Body of pancreas (tissue), 4 donors: Measurements from ENCODE around the gene WASL. TPM values are rescaled to one million over a fixed set of nuclear protein-coding genes. Genes with fewer than 3 reads are reported as not detected.
"Not testable (repeated sequence)": the region's sequence is repeated elsewhere in the genome, so short reads cannot be mapped to it uniquely, and the experiment has no call there.

ENCODE experiments used
- ATAC-seq: fragments of 150-250 bp; one replicate; pipeline ENCODE4 v1.9.1; 2016
- DNase-seq, 4 donors: peaks; one replicate each; pipeline ENCODE4 v3.0.0-alpha.2; 2019
- H3K27ac ChIP-seq, 4 donors: fragments of 200-600 bp; sonication (generic); 1 replicate in 3 of 4; 2 replicates in 1 of 4; pipeline versions ENCODE4 v1.5.1 to v1.6.1; 2016 to 2019; ENCODE audit warnings: mild to moderate bottlenecking in 1 of 4, mixed read lengths in 1 of 4, moderate library complexity in 1 of 4
- H3K27me3 ChIP-seq, 2 donors: fragments of 200-600 bp; sonication (generic); one replicate each; pipeline ENCODE4 v1.6.0; 2016; ENCODE audit warnings: mild to moderate bottlenecking in 1 of 2
- H3K36me3 ChIP-seq, 2 donors: fragments of 200-600 bp; sonication (generic); replicated peaks in 1 of 2; 2 replicates each; pipeline ENCODE4 v1.5.1; 2016; ENCODE audit warnings: low read depth in 2 of 2; ENCODE audit not compliant: insufficient read depth in 1 of 2
- H3K4me1 ChIP-seq: fragments of 200-600 bp; sonication (generic); one replicate; pipeline ENCODE4 v1.6.0; 2016
- H3K4me3 ChIP-seq, 2 donors: fragments of 200-600 bp; sonication (generic); 1 replicate in 1 of 2; 2 replicates in 1 of 2; pipeline ENCODE4 v1.5.1; 2016 to 2019
- H3K9me3 ChIP-seq, 3 donors: fragments of 200-600 bp; sonication (generic); 1 replicate in 2 of 3; 2 replicates in 1 of 3; pipeline ENCODE4 v1.5.1; 2016
- CTCF ChIP-seq, 7 experiments: fragments of 450-650 bp in 4 of 7; fragments of 200-600 bp in 3 of 7; sonication (generic) in 3 of 7; IDR thresholded peaks; one replicate each; pipeline ENCODE4 v1.5.1; 2016 to 2019; ENCODE audit warnings: antibody characterized with exemption in 7 of 7
- POLR2A ChIP-seq, 3 donors: fragments of 450-650 bp; IDR thresholded peaks; one replicate each; pipeline ENCODE4 v1.6.1; 2016; ENCODE audit warnings: antibody characterized with exemption in 3 of 3, mild to moderate bottlenecking in 2 of 3
- WGBS, 2 donors: methylation state at CpG; one replicate each; pipeline ENCODE4 v1.1.5; 2017; 5-methylcytosine and 5-hydroxymethylcytosine counted together
- intact Hi-C: fragments of 100-400 bp; cut with DNase I; formaldehyde crosslinking; loops from one replicate; pipeline ENCODE4 v1.15.1; 2023
- total RNA-seq, 2 donors: library from RNA; depleted of rRNA; stranded (reverse); fragments of >200 nt; gene quantifications; one replicate each; pipeline ENCODE4 v1.1.0, GENCODE V29; 2016

The WASL gene
- total RNA-seq: 10 to 100 TPM; 12.9 to 20.5 TPM

GRCh38 chr7:123748734-123749536 is at the start of gene WASL:
WASL (minus strand) TSS chr7:123749003; CDS start chr7:123748734, 269 bp downstream.
- peak; percentile 96 to 98 (median 97) for TF ChIP-seq POLR2A (IDR thresholded peaks at IDR 0.05)
- peak in 2 of 7 experiments; percentile 26 to 52 for TF ChIP-seq CTCF (IDR thresholded peaks at IDR 0.05)
- intact Hi-C loops: no loop called here
- Histone ChIP-seq H3K4me3 (peak within 1 kb of the TSS; percentile 85), H3K36me3 (no peaks in the 10 kb centered on the region), H3K4me1 (peaks cover 61% of the 10 kb centered on the region), H3K27ac (peak within 1 kb of the TSS; percentile 97 to 99 (median 98)), H3K9me3 (no peaks in the 10 kb centered on the region), H3K27me3 (no peaks in the 10 kb centered on the region)
- WGBS, 2 donors: 0 to 1% methylated on average over 45 to 93 of the region's 93 CpGs
- peak; percentile 92 for ATAC-seq
- peak; percentile 90 to 93 (median 93) for DNase-seq

GRCh38 chr7:123797673-123798531 is 49.1 kb upstream of the WASL start:
- peak; percentile 100 for ATAC-seq
- DNase-seq: peak in 3 of 4 donors; percentile 22 to 74 (median 37)
- 25 to 27% methylated on average over 2 of the region's 2 CpGs for WGBS, 2 donors
- Histone ChIP-seq H3K9me3 (no peaks in the 10 kb centered on the region), H3K4me1 (peaks cover 18% of the 10 kb centered on the region), H3K36me3 (no peaks in the 10 kb centered on the region), H3K27me3 (no peaks in the 10 kb centered on the region), H3K27ac (peak overlapping the region; percentile 11 to 77 (median 60)), H3K4me3 (no peak overlapping the region)
- intact Hi-C loops: loop anchor here (10.0 kb wide), 1 partner anchor 67 kb away; no protein-coding TSS in a partner anchor
- TF ChIP-seq CTCF (IDR thresholded peaks at IDR 0.05): peak; percentile 23 to 91 (median 74)
- TF ChIP-seq POLR2A (IDR thresholded peaks at IDR 0.05): no peak

- DNase-seq: no peak
- no peaks in the 10 kb centered on the region for H3K9me3 ChIP-seq
- TF ChIP-seq POLR2A (IDR thresholded peaks at IDR 0.05) (no peak), CTCF (IDR thresholded peaks at IDR 0.05) (no peak)
- peaks cover 18% of the 10 kb centered on the region for H3K4me1 ChIP-seq
- H3K27ac ChIP-seq: no peak overlapping the region
- ATAC-seq: no peak
- intact Hi-C loops: loop anchor here (10.0 kb wide), 1 partner anchor 68 kb away; no protein-coding TSS in a partner anchor
- no peaks in the 10 kb centered on the region for H3K27me3 ChIP-seq
- 61 to 68% methylated on average over 1 of the region's 1 CpG for WGBS, 2 donors
- no peaks in the 10 kb centered on the region for H3K36me3 ChIP-seq
- H3K4me3 ChIP-seq: no peak overlapping the region
Measured at GRCh38 chr7:123796568-123796967, 47.8 kb upstream of the WASL start.

GRCh38 chr7:123795917-123796316 is 47.1 kb upstream of the WASL start:
- H3K4me1 ChIP-seq: peaks cover 18% of the 10 kb centered on the region
- no peaks in the 10 kb centered on the region for H3K27me3 ChIP-seq
- no peak overlapping the region for H3K27ac ChIP-seq
- intact Hi-C loops: loop anchor here (10.0 kb wide), 1 partner anchor 69 kb away; no protein-coding TSS in a partner anchor
- ATAC-seq: no peak
- no peaks in the 10 kb centered on the region for H3K36me3 ChIP-seq
- TF ChIP-seq POLR2A (IDR thresholded peaks at IDR 0.05) (no peak), CTCF (IDR thresholded peaks at IDR 0.05) (no peak)
- 74 to 90% methylated on average over 1 of the region's 1 CpG for WGBS, 2 donors
- no peak for DNase-seq
- H3K4me3 ChIP-seq: no peak overlapping the region
- H3K9me3 ChIP-seq: no peaks in the 10 kb centered on the region

- intact Hi-C loops: loop anchor here (10.0 kb wide), 1 partner anchor 70 kb away; no protein-coding TSS in a partner anchor
- not testable (repeated sequence) for H3K27me3 ChIP-seq, ATAC-seq, H3K27ac ChIP-seq, H3K36me3 ChIP-seq, H3K4me3 ChIP-seq, DNase-seq, H3K9me3 ChIP-seq
- peaks cover 18% of the 10 kb centered on the region for H3K4me1 ChIP-seq
- WGBS, 2 donors: 95 to 100% methylated on average over 1 of the region's 1 CpG
Measured at GRCh38 chr7:123795116-123795515, 46.3 kb upstream of the WASL start.
